ENCODE measurements around the gene RAB37. TPM values are rescaled to one million over a fixed set of nuclear protein-coding genes. Genes with fewer than 3 reads are reported as not detected.

RAB37 gene
- polyA plus RNA-seq, 1 donor from 2014 or later, result not detected

- no peak overlapping the region for H3K4me3 ChIP-seq (ENCODE audit: low read length)
- H3F3A ChIP-seq (ENCODE audit: insufficient read depth, low read length, poor library complexity, severe bottlenecking), result no peaks in the 10 kb centered on the region
- no peak overlapping the region for H2AFZ ChIP-seq (ENCODE audit: low read depth, low read length)
- no peaks in the 10 kb centered on the region for H3K9me3 ChIP-seq (ENCODE audit: low read length)
- H3K9ac ChIP-seq (ENCODE audit: low read length), result no peak overlapping the region
- no peak overlapping the region for H3K27ac ChIP-seq (ENCODE audit: low read length)
- H4K20me1 ChIP-seq (ENCODE audit: insufficient read depth), result no peaks in the 10 kb centered on the region
- no peaks in the 10 kb centered on the region for H3K36me3 ChIP-seq (ENCODE audit: insufficient read depth, low read length)
- no peaks in the 10 kb centered on the region for H3K9me2 ChIP-seq (ENCODE audit: insufficient read depth, low read length)
- H3K79me2 ChIP-seq (replicated peaks; ENCODE audit: insufficient read depth, low read length), result no peaks in the 10 kb centered on the region
- H3K4me2 ChIP-seq (ENCODE audit: low read length), result no peak overlapping the region
- H3K27me3 ChIP-seq (ENCODE audit: insufficient read depth, low read depth, low read length), result peaks cover 25% of the 10 kb centered on the region
- TF ChIP-seq RAD21 (conservative IDR thresholded peaks at IDR 0.05) (no peak), SMC3 (conservative IDR thresholded peaks at IDR 0.05; ENCODE audit: poor library complexity) (no peak), POLR2AphosphoS5 (IDR thresholded peaks at IDR 0.05) (no peak), CTCF (IDR thresholded peaks at IDR 0.05; ENCODE audit: poor library complexity, severe bottlenecking) (no peak), EZH2 (IDR thresholded peaks at IDR 0.05; ENCODE audit: borderline replicate concordance, insufficient read depth, low read length, poor library complexity, severe bottlenecking) (no peak), EP300 (conservative IDR thresholded peaks at IDR 0.05; ENCODE audit: poor library complexity, severe bottlenecking) (no peak), MXI1 (conservative IDR thresholded peaks at IDR 0.05; ENCODE audit: poor library complexity, severe bottlenecking) (no peak), REST (IDR thresholded peaks at IDR 0.05; ENCODE audit: borderline replicate concordance) (no peak), TAF1 (IDR thresholded peaks at IDR 0.05; ENCODE audit: low read depth) (no peak)
Observed at GRCh38 chr17:74745548-74746177, 8.6 kb downstream of the RAB37 start.

GRCh38 chr17:74746376-74746775, 9.3 kb downstream of the RAB37 start:
- H3F3A ChIP-seq (ENCODE audit: insufficient read depth, low read length, poor library complexity, severe bottlenecking), result no peaks in the 10 kb centered on the region
- no peak for TF ChIP-seq TAF1 (IDR thresholded peaks at IDR 0.05; ENCODE audit: low read depth)
- no peak for TF ChIP-seq SMC3 (conservative IDR thresholded peaks at IDR 0.05; ENCODE audit: poor library complexity)
- H3K4me2 ChIP-seq (ENCODE audit: low read length), result no peak overlapping the region
- no peak overlapping the region for H3K9ac ChIP-seq (ENCODE audit: low read length)
- H3K4me3 ChIP-seq (ENCODE audit: low read length), result no peak overlapping the region
- no peaks in the 10 kb centered on the region for H3K9me2 ChIP-seq (ENCODE audit: insufficient read depth, low read length)
- no peaks in the 10 kb centered on the region for H4K20me1 ChIP-seq (ENCODE audit: insufficient read depth)
- no peak overlapping the region for H3K27ac ChIP-seq (ENCODE audit: low read length)
- H2AFZ ChIP-seq (ENCODE audit: low read depth, low read length), result no peak overlapping the region
- H3K27me3 ChIP-seq (ENCODE audit: insufficient read depth, low read depth, low read length), result peaks cover 25% of the 10 kb centered on the region
- H3K9me3 ChIP-seq (ENCODE audit: low read length), result no peaks in the 10 kb centered on the region
- H3K79me2 ChIP-seq (replicated peaks; ENCODE audit: insufficient read depth, low read length), result no peaks in the 10 kb centered on the region
- no peaks in the 10 kb centered on the region for H3K36me3 ChIP-seq (ENCODE audit: insufficient read depth, low read length)
